HepG2 (cell line): Measurements from ENCODE around the gene CACNA1C. TPM values are rescaled to one million over a fixed set of nuclear protein-coding genes. Genes with fewer than 3 reads are reported as not detected.

Experiments used
- ATAC-seq: fragments of 200-7000 bp; cut with Tn5 transposase; 3 replicates; pipeline ENCODE4 v1.9.1; 2020; ENCODE audit warnings: mild to moderate bottlenecking, moderate library complexity
- BruUV-seq: library from RNA; stranded (reverse); fragments of 400-500 nt; replicated peaks from 2 replicates; lab custom pipeline; 2021; lab: Mats Ljungman, UMichigan
- CTCF ChIA-PET: fragments of 300-600 bp; formaldehyde crosslinking; extraction: SDS; loops from one replicate; lab custom pipeline; 2021; ENCODE audit warnings: low total read pairs, inconsistent platforms, low intra/inter-chr PET ratio; lab: Yijun Ruan, JAX
- POLR2A ChIA-PET: fragments of 350-600 bp; sonication (Branson Sonifier 250); formaldehyde crosslinking; loops from one replicate; lab custom pipeline; 2020; ENCODE audit warnings: antibody characterized with exemption, inconsistent platforms; lab: Yijun Ruan, JAX
- DNase-seq: peaks from one replicate; pipeline ENCODE4 v3.0.0-alpha.2; 2015; ENCODE audit warnings: low spot score
- FAIRE-seq: peaks from 3 replicates; lab custom pipeline; 2011; peaks lifted over from hg19 to GRCh38; lab: Jason Lieb, UNC
- H2AFZ ChIP-seq: one replicate; pipeline ENCODE4 v1.6.1; 2011; ENCODE audit warnings: low read length, inconsistent platforms
- H3K27ac ChIP-seq: fragments of 300-600 bp; 3 replicates; pipeline ENCODE4 v1.8.0; 2011; ENCODE audit warnings: mixed run types, mild to moderate bottlenecking, mixed read lengths, low read length, inconsistent platforms; ENCODE audit not compliant: insufficient read depth; ENCODE audit errors: extremely low read length
- H3K27me3 ChIP-seq, 2 experiments: fragments of 200-600 bp in 1 of 2; 2 replicates in 1 of 2; 3 replicates in 1 of 2; pipeline versions ENCODE4 v1.6.0 to v1.8.0; 2011; ENCODE audit warnings: low read length in 2 of 2, mild to moderate bottlenecking in 2 of 2, moderate library complexity in 2 of 2, inconsistent platforms in 1 of 2; ENCODE audit not compliant: insufficient read depth in 2 of 2, control insufficient read depth in 1 of 2
- H3K36me3 ChIP-seq, 2 experiments: fragments of 200-600 bp in 1 of 2; replicated peaks in 1 of 2; 2 replicates in 1 of 2; 3 replicates in 1 of 2; pipeline versions ENCODE4 v1.5.1 to v1.8.0; 2011; ENCODE audit warnings: low read length in 2 of 2, inconsistent platforms in 1 of 2; ENCODE audit not compliant: insufficient read depth in 2 of 2, control insufficient read depth in 1 of 2
- H3K4me1 ChIP-seq: 2 replicates; pipeline ENCODE4 v1.5.1; 2012; ENCODE audit warnings: low read length, inconsistent platforms; ENCODE audit not compliant: insufficient read depth
- H3K4me2 ChIP-seq: 2 replicates; pipeline ENCODE4 v1.6.0; 2011; ENCODE audit warnings: low read depth, low read length, inconsistent platforms
- H3K4me3 ChIP-seq, 3 experiments: fragments of 200-600 bp in 1 of 3; sonication (generic), shearing (Covaris generic) in 1 of 3; replicated peaks in 1 of 3; 2 replicates each; pipeline ENCODE4 v1.5.1; 2011 to 2016; ENCODE audit warnings: low read length in 3 of 3, inconsistent platforms in 2 of 3, low read depth in 2 of 3, mild to moderate bottlenecking in 2 of 3, control low read depth in 1 of 3, mixed read lengths in 1 of 3; ENCODE audit not compliant: insufficient read depth in 1 of 3
- H3K79me2 ChIP-seq: one replicate; pipeline ENCODE4 v1.6.1; 2011; ENCODE audit warnings: low read length, inconsistent platforms; ENCODE audit not compliant: insufficient read depth
- H3K9ac ChIP-seq: 2 replicates; pipeline ENCODE4 v1.6.0; 2011; ENCODE audit warnings: mild to moderate bottlenecking, low read depth, low read length, inconsistent platforms; ENCODE audit not compliant: insufficient read depth
- H3K9me3 ChIP-seq: 2 replicates; pipeline ENCODE4 v1.5.1; 2012; ENCODE audit warnings: mild to moderate bottlenecking, low read length
- H4K20me1 ChIP-seq: 2 replicates; pipeline ENCODE4 v1.6.0; 2011; ENCODE audit warnings: inconsistent platforms, mild to moderate bottlenecking, low read length, moderate library complexity; ENCODE audit not compliant: insufficient read depth
- CAMTA2 ChIP-seq: sonication (generic); formaldehyde crosslinking; IDR thresholded peaks from 2 replicates; pipeline ENCODE4 v1.4.0; 2020; ENCODE audit warnings: mild to moderate bottlenecking, missing genetic modification reagents, borderline replicate concordance
- CSRNP2 ChIP-seq: sonication (generic); formaldehyde crosslinking; conservative IDR thresholded peaks from 2 replicates; pipeline ENCODE4 v1.8.0; 2022; ENCODE audit warnings: low read depth, missing genetic modification reagents
- DZIP1 ChIP-seq: sonication (generic); formaldehyde crosslinking; IDR thresholded peaks from 2 replicates; pipeline ENCODE4 v1.5.0; 2020; ENCODE audit warnings: mild to moderate bottlenecking, missing genetic modification reagents
- HNRNPL ChIP-seq: fragments of 200-400 bp; formaldehyde crosslinking; IDR thresholded peaks from 2 replicates; pipeline ENCODE4 v1.6.1; 2017; ENCODE audit warnings: mild to moderate bottlenecking, low read depth, low read length
- IKZF5 ChIP-seq: IDR thresholded peaks from 2 replicates; pipeline ENCODE4 v1.6.1; 2018; ENCODE audit warnings: missing genetic modification reagents, mild to moderate bottlenecking, missing compliant biosample characterization
- PHF21A ChIP-seq: sonication (generic); formaldehyde crosslinking; IDR thresholded peaks from 2 replicates; pipeline ENCODE4 v1.5.0; 2020; ENCODE audit warnings: mild to moderate bottlenecking, missing genetic modification reagents
- REXO4 ChIP-seq: sonication (generic); formaldehyde crosslinking; IDR thresholded peaks from 2 replicates; pipeline ENCODE4 v1.8.0; 2022; ENCODE audit warnings: missing genetic modification reagents, mild to moderate bottlenecking, borderline replicate concordance
- TAF15 ChIP-seq: fragments of 200-400 bp; formaldehyde crosslinking; IDR thresholded peaks from one replicate; pipeline ENCODE4 v1.6.1; 2018; ENCODE audit warnings: mild to moderate bottlenecking, low read depth, low read length; ENCODE audit not compliant: poor library complexity, severe bottlenecking
- YY1 ChIP-seq: IDR thresholded peaks from 2 replicates; pipeline ENCODE4 v1.6.1; 2011; ENCODE audit warnings: low read length, low read depth, moderate library complexity, mild to moderate bottlenecking; ENCODE audit not compliant: insufficient read depth, insufficient replicate concordance
- ZC3H4 ChIP-seq: sonication (generic); formaldehyde crosslinking; IDR thresholded peaks from 2 replicates; pipeline ENCODE4 v1.4.0; 2020; ENCODE audit warnings: missing genetic modification reagents, borderline replicate concordance
- ZFX ChIP-seq: sonication (generic); formaldehyde crosslinking; IDR thresholded peaks from 2 replicates; pipeline ENCODE4 v1.4.0; 2020; ENCODE audit warnings: mild to moderate bottlenecking, low read depth, missing genetic modification reagents, moderate library complexity
- ZNF558 ChIP-seq: sonication (generic); formaldehyde crosslinking; IDR thresholded peaks from 2 replicates; pipeline ENCODE4 v1.9.0; 2022; ENCODE audit warnings: mild to moderate bottlenecking, missing genetic modification reagents, borderline replicate concordance
- ZNF761 ChIP-seq: sonication (generic); formaldehyde crosslinking; conservative IDR thresholded peaks from 2 replicates; pipeline ENCODE4 v1.4.0; 2020; ENCODE audit warnings: mild to moderate bottlenecking, missing genetic modification reagents
- ZNF891 ChIP-seq: sonication (generic); formaldehyde crosslinking; IDR thresholded peaks from 2 replicates; pipeline ENCODE4 v1.5.0; 2020; ENCODE audit warnings: mild to moderate bottlenecking, missing genetic modification reagents
- WGBS: methylation state at CpG from one replicate; pipeline ENCODE4 v1.1.6; 2017; ENCODE audit warnings: low lambda C conversion rate; 5-methylcytosine and 5-hydroxymethylcytosine counted together
- in situ Hi-C: cut with HindIII; loops from 2 replicates; pipeline ENCODE4 v1.10.0; 2017; ENCODE audit warnings: low pct_unique_long_range_greater_than_20kb; ENCODE audit not compliant: extremely low pct_ligation_motif_present
- intact Hi-C: fragments of 100-400 bp; cut with micrococcal nuclease; formaldehyde crosslinking; loops from one replicate; pipeline ENCODE4 v1.10.0; 2022; ENCODE audit not compliant: unreplicated experiment
- polyA plus RNA-seq, 8 experiments: library from polyadenylated mRNA; depleted of rRNA in 3 of 8; stranded (reverse) in 7 of 8; unstranded in 1 of 8; fragments of >200 nt; fragmentation: Illumina TruSeq in 4 of 8; extraction: Trizol in 4 of 8; gene quantifications; 2 replicates each; pipeline versions ENCODE4 v1.2.1 to v1.2.3, GENCODE V29; 2011 to 2016; ENCODE audit warnings: low read depth in 4 of 8, missing spikeins in 1 of 8, mixed read lengths in 1 of 8; ENCODE audit not compliant: insufficient read depth in 1 of 8
- total RNA-seq, 5 experiments: library from RNA; depleted of rRNA; stranded (reverse); fragments of >200 nt; fragmentation: Illumina TruSeq; extraction: Trizol; gene quantifications; 2 replicates each; pipeline ENCODE4 v1.2.3, GENCODE V29; 2016; ENCODE audit warnings: low read depth in 1 of 5

The CACNA1C gene
- total and polyA plus RNA-seq, 2 of the 13 experiments (the other 11 are each of a cell fraction or from before 2014, with no cell fraction given), result not detected

- TF ChIP-seq CSRNP2 (no peak), YY1 (no peak), HNRNPL (no peak), REXO4 (CRISPR knock-in tag) (no peak), ZNF761 (CRISPR knock-in tag) (no peak), ZNF891 (CRISPR knock-in tag) (no peak), CAMTA2 (no peak)
Observed at GRCh38 chr12:2247596-2247995, 194.8 kb downstream of the CACNA1C start (continued).

- ChIA-PET POLR2A (no interaction called here), CTCF (no interaction called here)
- H3K4me2 ChIP-seq, result peak overlapping the region; percentile 65
- DNase-seq (peak; percentile 92), FAIRE-seq (peak; percentile 90), ATAC-seq (peak; percentile 98)
- peaks cover 97% of the 10 kb centered on the region for H3K4me1 ChIP-seq
- no peaks in the 10 kb centered on the region for H4K20me1 ChIP-seq
- peak overlapping the region; percentile 52 for H3K9ac ChIP-seq
- peak overlapping the region in 1 of 3 experiments; percentile 47; a peak in 2 of 6 replicates for H3K4me3 ChIP-seq
- BruUV-seq, result no TSS peak
- peak overlapping the region; percentile 7 for H2AFZ ChIP-seq
- intact Hi-C loops (no loop called here), in situ Hi-C loops (no loop called here)
- H3K27ac ChIP-seq, result peak overlapping the region; percentile 74
- no peaks in the 10 kb centered on the region for H3K9me3 ChIP-seq
- no peaks in the 10 kb centered on the region; a peak in 1 of 5 replicates for H3K27me3 ChIP-seq
- no peaks in the 10 kb centered on the region for H3K79me2 ChIP-seq
- no peaks in the 10 kb centered on the region for H3K36me3 ChIP-seq
- WGBS, result 49% methylated on average over 16 of the region's 17 CpGs
- TF ChIP-seq ZFX, result peak; percentile 45; the same call in 1 of the 2 replicates
- no peak for TF ChIP-seq ZC3H4
- TF ChIP-seq DZIP1 (CRISPR knock-in tag), result no peak
- TF ChIP-seq IKZF5, result peak; percentile 61; the same call in 1 of the 2 replicates
- TF ChIP-seq ZNF558, result no peak
- no peak for TF ChIP-seq TAF15
- peak; percentile 86 for TF ChIP-seq PHF21A (CRISPR knock-in tag)
Observed at GRCh38 chr12:2248087-2248900, 195.5 kb downstream of the CACNA1C start.
